Measurements from ENCODE around the gene PRODH2. TPM values are rescaled to one million over a fixed set of nuclear protein-coding genes. Genes with fewer than 3 reads are reported as not detected.

Gene PRODH2
- total and polyA plus RNA-seq, 10 of the 15 experiments (the other 5 are each of a cell fraction or from before 2014, with no cell fraction given): 0.07 TPM; not detected in 9

DNA sequence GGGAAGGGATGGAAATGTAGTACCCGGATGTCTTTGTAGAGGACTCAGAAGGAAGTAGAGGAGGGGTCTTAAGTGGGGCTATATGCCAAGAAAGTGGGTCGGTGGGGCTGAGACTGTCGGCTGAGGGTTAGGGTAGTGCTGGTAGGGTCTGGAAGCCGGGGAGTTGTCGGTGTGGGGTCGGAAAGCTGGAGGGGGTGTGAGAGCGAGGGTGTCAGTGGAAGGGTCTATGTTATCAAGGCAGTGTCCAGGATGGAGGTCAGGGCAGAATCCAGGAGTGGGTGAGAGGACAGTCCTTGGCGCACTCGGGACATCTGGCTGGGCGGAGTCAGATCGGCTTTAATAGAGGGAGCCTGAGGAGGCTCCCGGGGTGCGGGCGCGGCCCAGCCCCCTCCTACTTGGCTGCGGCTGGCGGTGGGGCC is 57.5 kb downstream of the PRODH2 start (continued):
- TF ChIP-seq PKNOX1 (IDR thresholded peaks at IDR 0.05) (no peak), BRCA1 (IDR thresholded peaks at IDR 0.05; ENCODE audit: low read depth, low read length) (no peak), TBL1XR1 (IDR thresholded peaks at IDR 0.05; ENCODE audit: low read depth, low read length) (no peak), SUZ12 (IDR thresholded peaks at IDR 0.05; ENCODE audit: unreplicated experiment) (no peak), KLF5 (IDR thresholded peaks at IDR 0.05; ENCODE audit: partially characterized antibody) (no peak), CTCF (IDR thresholded peaks at IDR 0.05 in 2 of 3, conservative IDR thresholded peaks at IDR 0.05 in 1 of 3; ENCODE audit: control insufficient read depth in 2 of 3, extremely low read depth in 1 of 3, insufficient read depth in 1 of 3, low read depth in 3 of 3, low read length in 3 of 3) (no peak), PAX8 (IDR thresholded peaks at IDR 0.05) (no peak)
- TF ChIP-seq, protein P1, sequence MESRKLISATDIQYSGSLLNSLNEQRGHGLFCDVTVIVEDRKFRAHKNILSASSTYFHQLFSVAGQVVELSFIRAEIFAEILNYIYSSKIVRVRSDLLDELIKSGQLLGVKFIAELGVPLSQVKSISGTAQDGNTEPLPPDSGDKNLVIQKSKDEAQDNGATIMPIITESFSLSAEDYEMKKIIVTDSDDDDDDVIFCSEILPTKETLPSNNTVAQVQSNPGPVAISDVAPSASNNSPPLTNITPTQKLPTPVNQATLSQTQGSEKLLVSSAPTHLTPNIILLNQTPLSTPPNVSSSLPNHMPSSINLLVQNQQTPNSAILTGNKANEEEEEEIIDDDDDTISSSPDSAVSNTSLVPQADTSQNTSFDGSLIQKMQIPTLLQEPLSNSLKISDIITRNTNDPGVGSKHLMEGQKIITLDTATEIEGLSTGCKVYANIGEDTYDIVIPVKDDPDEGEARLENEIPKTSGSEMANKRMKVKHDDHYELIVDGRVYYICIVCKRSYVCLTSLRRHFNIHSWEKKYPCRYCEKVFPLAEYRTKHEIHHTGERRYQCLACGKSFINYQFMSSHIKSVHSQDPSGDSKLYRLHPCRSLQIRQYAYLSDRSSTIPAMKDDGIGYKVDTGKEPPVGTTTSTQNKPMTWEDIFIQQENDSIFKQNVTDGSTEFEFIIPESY (IDR thresholded peaks at IDR 0.05): no peak
